Activated CD4-positive, alpha-beta T cell treated with anti-CD3 and anti-CD28 coated beads for 24 hours (primary cell): Measurements from ENCODE around the gene PPP2R5E.
"Not testable (repeated sequence)": the region's sequence is repeated elsewhere in the genome, so short reads cannot be mapped to it uniquely, and the experiment has no call there.

Source experiments
- DNase-seq, 2 donors: peaks; one replicate each; pipeline ENCODE4 v3.0.0-alpha.2; 2020; ENCODE audit warnings: low read depth in 2 of 2

The PPP2R5E gene

DNA sequence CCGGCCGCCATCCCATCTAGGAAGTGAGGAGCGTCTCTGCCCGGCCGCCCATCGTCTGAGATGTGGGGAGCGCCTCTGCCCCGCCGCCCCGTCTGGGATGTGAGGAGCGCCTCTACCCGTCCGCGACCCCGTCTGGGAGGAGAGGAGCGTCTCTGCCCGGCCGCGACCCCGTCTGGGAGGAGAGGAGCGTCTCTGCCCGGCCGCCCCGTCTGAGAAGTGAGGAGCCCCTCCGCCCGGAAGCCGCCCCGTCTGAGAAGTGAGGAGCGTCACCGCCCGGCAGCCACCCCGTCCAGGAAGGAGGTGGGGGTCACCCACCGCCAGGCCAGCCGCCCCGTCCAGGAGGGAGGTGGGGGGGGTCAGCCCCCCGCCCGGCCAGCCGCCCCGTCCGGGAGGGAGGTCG is 20.7 kb downstream of the PPP2R5E start:
- DNase-seq = not testable (repeated sequence)

DNA sequence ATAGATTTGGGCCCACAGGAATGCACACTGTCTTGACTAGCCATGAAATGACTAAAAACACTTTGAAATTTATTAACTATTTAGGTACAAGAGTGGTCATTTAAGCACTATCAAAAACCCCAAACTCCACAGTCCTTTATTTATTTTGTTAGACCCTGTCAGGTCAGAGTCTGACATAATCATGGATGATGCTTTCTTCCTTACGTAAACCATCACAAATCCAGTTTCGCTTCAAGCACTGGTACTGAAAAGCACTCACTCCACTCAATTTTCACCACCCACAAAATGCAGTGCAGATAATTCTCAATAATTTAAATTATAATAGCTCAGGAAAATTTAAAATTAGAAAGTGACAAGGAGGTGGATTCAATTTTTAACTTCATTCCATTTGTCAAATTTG is 25.8 kb downstream of the PPP2R5E start:
- no peak for DNase-seq

DNA sequence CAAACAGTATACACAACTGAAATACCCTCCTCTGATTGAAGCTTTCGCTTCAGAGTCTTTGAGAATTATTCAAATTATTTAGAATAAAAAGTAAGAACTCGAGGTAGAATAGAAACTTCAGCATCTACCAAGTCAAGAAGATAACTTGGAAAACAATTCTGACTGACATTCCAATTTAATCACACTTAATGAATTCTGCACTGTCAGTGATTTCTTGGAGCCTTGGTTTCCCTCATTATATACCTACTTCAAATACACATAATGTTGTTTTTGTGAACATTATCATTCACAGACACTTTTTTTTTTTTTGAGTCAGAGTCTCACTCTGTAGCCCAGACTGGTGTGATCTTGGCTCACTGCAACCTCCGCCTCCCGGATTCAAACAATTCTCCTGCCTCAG is 27.9 kb downstream of the PPP2R5E start:
- DNase-seq = no peak

DNA sequence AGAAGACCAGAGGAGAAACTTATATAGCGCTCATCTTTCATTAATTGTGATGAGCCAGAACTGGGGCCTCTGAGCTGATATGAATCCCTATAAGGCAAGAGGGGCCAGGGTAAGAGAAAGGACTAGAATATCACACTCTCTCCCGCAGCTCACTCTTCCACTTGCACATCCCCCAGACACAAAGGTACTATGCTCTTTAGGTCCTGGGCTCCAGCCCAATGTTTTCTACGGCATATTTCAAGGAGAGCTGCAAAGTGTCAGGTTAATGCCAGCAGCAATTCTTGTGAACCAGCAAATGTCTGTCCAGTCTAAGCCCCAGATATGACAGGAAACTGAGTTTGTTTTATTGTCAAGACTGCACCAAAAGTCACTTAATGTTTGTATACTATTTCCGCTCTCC is 29.4 kb downstream of the PPP2R5E start:
- no peak for DNase-seq

DNA sequence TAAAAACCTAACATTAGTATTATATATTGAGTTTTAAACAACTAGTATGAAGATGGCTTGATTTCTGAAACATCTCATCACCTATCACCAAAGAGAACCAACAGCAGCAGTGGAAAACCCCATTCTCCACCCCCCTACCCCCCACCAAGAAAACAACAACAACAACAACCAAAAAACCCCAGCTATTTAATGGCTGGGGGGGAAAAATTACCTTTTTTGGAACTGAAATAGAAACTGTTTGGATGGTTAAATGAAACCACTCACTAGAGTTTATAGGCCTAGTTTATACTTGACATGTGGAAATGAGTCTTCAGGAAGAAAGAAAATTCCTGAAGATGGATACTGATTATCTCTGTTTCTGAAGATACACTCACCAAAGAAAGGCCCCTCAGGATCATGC is 30.3 kb downstream of the PPP2R5E start:
- no peak for DNase-seq

DNA sequence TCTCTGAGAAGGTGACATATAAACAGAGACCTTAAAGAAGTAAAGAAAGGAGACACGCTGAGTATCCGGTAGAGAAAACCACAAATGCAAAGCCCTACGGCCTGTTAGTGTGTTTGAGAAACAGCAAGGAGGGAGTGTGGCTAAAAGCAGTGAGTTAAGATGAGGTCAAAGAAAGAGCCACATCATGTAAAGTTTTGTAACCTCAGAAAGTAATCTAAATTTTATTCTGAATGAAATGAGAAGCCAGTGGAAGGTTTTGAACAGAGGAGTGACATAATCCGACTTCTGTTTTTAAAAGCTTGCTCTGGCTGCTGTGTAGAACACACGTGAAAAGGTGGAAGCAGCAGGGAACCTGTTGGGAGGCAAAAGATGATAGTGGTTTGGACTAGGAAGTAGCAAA is 32.6 kb downstream of the PPP2R5E start:
- no peak for DNase-seq

DNA sequence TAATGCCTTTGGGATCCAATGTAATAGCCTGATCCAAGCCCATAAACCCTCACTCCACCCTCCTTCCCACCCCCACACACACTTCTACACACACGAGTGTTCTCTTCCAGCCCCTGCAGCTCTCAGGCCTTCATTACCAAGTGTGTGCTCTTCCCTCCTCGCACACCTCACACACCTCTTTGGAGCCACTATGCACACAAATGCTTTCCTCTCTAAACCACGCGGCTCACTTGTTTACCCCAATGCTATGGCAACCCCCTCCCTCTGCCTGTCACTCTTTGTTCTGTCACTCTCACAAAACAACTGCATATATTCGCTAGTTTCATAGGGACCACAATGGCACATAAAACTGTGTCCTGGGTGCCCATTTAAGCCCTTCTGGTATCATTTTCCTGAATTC is 35.1 kb downstream of the PPP2R5E start:
- DNase-seq = no peak

DNA sequence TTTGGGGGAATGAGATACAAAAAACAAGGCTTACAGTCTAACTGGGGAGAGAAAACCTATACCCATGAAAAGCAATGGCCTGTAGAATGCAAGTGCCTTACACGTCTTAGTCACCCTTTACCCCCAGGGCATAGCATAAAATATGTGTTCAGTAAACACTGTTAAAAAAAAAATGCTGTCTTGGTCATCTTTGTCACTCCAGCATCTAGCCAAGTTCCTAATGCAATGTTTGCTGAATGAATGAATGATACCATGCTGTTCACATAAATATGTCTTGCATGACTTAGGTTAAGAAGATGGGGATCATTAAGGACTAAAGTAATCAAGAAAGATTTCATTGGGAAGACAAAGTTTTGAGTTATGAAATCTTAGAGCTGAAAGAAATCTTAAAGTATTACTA is 38.5 kb downstream of the PPP2R5E start:
- DNase-seq = no peak

DNA sequence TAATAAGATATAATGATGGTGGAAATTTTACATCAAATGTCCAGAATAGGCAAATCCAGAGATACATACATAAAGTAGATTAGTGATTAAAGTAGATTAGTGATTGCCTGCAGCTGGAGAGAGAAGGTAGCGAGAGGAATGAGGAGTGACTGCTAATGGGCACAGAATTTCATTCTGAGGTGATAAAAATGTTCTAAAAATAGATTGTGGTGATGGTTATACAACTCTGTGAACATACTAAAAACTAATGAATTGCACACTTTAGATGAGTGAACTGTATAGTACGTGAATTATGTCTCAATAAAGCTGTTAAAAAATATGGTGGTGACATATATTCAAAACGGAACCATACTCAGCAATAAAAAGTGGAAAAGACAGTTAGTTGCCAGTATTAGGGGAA is 41.7 kb downstream of the PPP2R5E start:
- no peak for DNase-seq

DNA sequence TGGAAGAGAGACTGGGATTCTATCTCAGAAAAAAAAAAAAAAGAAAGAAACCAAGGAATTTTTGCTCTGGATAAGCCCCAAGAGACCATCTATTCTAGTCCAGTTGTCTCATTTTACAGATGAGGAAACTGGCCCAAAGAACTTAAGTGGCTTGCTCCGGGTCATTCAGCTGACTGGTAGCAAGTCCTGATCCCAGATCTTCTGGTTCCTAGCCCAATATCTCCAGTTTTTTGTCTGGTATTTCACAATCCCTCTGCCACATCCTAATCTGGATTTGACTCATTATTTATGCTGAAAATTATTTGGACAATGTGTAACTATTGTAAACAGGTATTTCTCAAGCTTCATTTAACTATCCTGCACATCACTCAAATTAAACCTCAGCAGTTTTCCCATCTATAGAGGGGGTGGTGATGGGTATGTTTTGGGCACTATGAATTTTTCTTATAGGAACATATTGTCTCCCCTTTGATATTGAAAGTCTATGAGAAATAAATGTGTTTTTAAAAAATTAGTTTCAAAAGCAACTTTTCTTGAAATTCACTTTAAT is 43.4 kb downstream of the PPP2R5E start:
- no peak for DNase-seq

DNA sequence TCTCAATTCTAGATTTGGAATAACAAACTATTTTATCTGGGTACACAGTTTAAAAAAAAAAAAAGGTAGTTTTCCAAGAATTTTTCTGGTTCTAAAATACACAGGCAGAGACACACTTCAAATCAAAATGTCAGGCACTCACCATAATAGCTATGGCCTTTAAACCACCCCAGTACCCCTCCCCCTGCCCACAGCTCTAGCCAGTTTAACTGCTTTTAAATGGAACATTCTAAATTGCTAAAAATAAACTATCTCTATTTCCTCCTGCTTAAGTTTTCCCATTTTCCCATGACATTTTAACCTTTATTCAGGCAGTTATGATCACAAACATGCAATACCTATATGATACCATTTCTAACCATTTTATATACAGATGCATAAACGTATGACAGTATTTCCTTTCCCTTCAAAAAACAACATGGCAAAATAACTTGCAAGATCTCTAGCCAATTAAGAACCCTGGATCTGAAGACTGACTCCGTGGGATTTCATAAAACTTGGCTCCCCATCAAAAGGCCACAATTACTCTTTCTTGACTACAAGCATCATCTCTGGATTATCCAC is 46.3 kb downstream of the PPP2R5E start:
- DNase-seq = no peak

DNA sequence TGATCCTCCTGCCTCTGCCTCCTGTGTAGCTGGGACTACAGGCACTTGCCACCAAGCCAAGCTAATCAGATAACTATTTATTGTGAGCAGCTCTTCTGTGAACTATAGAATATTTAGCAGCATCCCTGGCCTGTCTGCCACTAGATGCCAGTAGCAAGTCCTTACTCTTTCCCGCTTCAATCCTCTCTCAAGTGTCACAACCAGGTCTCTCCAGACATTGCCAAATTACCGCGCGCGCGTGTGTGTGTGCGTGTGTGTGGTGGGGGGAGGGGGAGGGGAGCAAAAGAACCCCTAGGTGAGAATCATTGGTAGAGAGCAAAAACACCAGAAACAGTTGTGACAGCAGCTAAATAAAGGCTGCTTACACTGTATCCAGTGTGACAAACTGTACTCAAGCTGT is 49.9 kb downstream of the PPP2R5E start:
- DNase-seq = no peak

DNA sequence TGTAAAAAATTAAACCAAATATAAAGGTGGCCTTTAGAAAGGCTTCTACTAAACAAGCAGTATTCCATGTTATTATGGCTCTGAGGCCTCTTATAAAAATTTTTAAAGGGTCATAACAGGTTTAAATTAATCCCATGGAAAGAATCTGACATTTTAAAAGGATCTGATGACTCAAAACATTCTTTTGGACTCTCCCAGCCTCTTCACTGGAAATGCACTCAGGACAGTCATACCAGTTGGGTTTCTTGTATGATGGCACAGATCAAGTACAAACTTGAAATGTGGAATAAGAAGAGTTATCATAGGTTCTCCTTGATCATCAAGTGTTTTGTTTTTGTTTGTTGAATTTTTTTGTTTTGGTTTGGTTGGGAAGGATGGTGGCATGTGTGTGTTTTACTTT is 50.8 kb downstream of the PPP2R5E start:
- no peak for DNase-seq

DNA sequence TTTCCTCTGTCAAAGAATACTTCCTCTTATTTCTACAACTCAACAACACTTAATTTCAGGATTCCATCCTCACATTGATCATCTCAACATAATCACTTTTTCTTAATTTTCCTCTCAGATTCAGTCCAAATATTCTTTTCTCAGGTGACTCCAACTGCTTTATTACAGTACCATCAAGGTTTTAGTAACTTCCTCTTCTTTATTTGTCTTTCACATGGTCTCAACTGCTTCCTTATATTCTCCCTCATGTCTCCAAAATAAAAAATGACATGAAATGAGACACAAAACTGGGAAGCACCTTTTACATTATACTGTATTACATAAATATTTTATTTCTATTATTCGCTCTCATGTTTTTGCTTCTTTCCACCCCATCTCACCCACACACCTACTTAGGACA is 55.5 kb downstream of the PPP2R5E start:
- DNase-seq = no peak

DNA sequence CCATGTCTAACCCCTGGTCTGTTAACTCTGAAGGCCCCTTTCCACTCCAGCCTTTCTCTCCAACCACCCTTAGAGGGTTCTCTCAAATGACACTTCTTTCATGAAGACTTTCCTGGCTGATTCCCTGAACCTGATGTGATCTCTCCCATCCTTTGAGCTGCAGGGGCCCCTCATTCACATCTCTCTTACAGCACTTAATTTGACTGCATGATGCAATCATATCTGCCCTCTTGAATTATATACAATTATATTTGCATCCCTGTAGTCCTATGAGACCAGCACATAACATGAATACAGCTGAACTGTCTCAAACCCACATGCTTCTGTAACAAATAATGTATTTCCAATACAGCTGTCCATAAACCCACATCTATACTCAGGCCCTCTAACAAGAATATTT is 56.4 kb downstream of the PPP2R5E start:
- DNase-seq = no peak

DNA sequence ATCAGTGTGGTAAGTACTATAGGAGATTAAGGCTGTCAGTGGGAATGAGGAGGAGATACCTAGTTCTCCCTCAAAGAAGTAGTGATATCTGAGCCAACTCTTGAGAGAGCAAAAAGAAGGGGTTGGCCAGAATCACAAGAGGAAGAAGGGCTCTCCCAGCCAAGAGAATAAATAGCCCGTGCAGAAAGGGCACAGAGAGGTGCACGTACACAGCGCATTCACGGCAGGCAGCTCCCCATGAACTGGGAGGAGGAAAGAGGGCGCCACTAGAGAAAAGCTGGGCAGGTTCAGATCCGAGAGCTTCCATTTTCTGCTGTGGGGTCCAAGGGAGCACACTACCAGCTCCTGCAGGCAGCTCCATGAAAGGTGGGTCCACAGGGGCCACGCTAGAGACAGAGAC is 59.9 kb downstream of the PPP2R5E start:
- no peak for DNase-seq

DNA sequence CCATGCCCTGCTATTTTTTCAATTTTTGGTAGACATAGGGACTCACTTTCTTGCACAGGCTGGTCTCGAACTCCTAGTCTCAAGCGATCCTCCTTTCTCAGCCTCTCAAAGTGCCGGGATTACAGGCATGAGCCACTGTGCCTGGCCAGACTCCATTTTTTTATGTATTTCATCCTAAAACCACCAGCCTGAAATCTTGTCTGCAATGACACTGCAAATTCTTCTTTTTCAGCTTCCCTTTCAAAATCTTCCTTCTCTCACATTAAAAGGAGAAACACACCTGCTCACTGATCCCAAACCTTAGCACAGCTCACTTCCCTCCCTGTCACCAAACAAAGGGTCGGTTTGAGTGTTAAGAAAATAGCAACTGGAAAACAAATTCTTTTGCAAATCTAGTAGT is 62.6 kb downstream of the PPP2R5E start:
- DNase-seq = no peak

DNA sequence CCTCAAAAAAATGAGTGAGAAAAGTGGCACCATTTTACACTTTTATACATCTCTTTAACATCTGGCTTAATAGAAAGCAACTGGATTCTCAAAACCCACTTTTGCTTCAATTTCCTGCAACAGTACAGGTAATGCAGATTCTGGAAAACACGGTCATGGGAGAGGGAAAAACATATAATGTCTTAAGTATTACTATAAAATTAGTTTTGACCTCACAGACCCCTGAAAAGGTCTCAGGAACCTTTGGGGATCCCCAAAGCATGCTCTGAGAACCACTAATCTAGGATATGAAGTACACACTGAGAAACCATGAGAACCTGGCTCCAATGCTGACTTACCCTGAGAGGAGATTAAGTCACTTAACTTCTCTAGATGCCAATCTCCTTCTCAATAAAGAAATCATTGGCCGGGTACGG is 64.7 kb downstream of the PPP2R5E start:
- DNase-seq = no peak

DNA sequence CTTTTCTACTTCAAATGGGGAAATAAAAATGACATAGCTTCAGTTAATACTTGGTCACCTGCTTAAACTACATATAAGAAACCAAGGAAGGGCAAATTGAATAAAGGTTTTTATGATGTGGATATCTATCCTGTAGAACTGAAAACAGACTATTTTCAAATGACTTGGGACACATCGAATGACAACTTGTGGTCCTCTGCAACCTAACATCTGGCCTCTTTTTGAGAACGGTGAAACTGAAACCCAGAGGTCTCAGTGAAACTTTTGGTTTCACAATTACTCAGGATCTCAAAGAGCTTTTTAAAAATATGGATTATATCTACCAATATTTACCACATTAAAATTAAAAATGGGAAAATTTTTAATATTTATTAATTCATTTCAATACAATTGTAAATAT is 65.2 kb downstream of the PPP2R5E start:
- DNase-seq = no peak

DNA sequence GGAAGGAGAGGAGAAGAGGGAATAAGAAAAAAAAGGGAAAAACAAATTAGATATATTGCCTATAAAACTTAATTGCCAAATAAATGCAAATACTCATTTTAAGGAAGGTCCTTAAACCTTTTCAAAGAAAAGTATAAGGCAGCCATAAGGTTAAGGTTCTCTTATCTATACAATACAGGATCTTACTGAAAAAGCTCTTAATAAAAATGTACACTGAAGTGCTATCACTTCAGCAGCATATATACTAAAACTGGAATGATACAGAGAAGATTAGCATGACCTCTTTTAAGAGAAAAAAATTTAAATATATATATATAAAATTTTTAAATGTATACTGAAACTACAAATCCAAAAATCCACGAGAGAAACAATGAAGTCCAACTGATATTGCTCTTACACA is 65.6 kb downstream of the PPP2R5E start:
- no peak for DNase-seq

DNA sequence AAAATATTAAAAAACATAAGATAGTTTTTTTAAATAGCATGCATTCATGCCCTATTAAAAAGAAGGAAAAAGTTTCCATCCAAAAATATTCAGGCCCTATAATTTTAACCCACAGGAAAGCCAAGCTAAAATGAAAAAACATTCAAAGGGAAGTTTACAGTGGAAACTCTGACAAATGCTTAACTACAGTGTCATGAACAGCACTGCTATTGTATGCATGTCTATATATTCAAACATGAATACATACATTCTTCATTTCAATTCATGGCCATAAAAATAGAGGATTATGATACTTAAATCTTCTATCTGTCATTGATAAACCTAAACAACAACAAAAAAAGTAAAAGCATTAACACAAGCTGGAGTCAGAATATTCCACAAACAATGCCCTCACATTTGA is 67.4 kb downstream of the PPP2R5E start:
- DNase-seq = no peak

DNA sequence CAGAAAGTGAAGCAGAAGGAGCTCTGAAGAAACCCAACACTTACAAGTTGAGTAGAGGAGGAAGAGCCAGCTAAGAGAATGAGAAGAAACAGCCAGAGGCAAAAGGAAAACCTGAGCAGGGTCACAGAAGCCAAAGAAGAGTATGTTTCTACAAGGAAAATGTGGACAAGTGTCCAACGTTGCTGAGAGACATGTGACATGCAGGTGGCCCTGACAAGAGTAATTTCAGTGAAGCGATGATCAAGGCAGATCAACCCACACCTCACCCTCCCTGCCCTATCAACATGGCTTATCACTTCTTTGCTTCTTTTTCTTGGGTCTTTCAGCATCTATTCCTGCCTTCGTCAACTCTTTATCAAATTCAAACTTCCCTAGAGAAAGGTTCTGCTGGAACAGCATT is 68.3 kb downstream of the PPP2R5E start:
- no peak for DNase-seq

DNA sequence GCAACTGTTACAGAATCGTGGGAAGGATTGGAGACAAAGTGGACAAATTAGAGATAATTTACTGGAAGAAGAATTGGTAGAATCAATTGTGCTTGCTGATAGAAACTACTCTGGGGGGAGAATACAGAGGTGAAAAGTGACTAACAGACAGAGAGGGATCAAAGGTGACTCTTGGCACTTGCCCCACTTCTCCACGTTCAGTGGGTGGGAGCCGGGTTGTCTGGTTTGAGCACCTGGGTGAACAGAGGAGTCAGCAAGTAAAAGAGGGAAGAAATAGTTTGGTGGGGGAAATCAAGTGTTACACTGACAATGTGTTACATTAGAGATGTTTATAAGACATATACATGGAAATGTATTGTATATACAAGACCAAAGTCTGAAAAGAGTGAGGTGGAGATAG is 69.1 kb downstream of the PPP2R5E start:
- no peak for DNase-seq

DNA sequence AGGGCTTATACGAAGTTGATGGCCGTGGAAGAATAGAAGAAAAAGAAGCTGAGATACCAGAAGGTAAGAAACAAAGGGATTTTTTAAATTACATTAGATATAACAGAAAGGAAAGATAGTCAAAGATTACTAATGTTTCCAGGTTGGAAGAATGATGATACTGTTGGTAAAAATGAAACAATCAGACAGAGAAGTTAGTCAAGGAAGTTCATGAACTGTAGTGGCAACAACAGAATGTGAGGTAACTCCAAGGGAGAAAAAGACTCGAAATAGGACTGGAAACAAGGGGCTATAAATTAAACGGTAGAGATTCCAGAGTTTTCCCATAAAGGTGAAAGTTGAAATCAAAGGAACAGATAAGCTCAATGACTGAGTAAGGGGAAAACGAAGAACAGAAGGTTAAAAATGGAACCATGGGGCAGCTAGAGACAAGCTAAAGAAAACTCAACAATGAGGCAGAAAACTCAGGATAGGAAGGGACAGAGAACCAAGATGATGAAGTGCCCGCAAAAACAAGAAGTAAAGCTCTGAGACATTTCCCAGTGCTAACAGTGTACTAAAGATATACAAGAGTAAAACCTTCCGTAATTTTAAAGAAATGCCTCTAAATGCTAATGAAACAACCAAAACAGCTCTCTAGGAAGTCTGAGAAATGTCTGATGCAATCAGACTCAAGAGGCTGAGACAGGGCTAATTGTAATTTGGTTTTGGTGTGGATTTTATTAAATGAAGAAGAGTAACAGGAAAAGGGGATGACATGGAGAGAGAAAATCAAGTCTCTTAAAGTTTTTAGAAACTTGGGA is 70.0 kb downstream of the PPP2R5E start:
- DNase-seq = no peak
